Keratinocyte (primary cell): Measurements from ENCODE around the gene WFDC1. TPM values are rescaled to one million over a fixed set of nuclear protein-coding genes. Genes with fewer than 3 reads are reported as not detected.

Source experiments
- DNase-seq: peaks from one replicate; pipeline ENCODE4 v3.0.0-alpha.2; 2011; ENCODE audit warnings: low read depth, missing footprints, low spot score
- FAIRE-seq: peaks from 2 replicates; lab custom pipeline; 2011; peaks lifted over from hg19 to GRCh38; lab: Jason Lieb, UNC
- H2AFZ ChIP-seq: 2 replicates; pipeline ENCODE4 v1.6.0; 2012; ENCODE audit warnings: low read length, control low read depth, inconsistent platforms; ENCODE audit not compliant: control insufficient read depth
- H3K27ac ChIP-seq: 2 replicates; pipeline ENCODE4 v1.5.1; 2011; ENCODE audit warnings: low read length; ENCODE audit not compliant: control insufficient read depth, insufficient read depth
- H3K27me3 ChIP-seq: 3 replicates; pipeline ENCODE4 v1.6.0; 2011; ENCODE audit warnings: low read length; ENCODE audit not compliant: control insufficient read depth, insufficient read depth; ENCODE audit errors: extremely low read depth
- H3K36me3 ChIP-seq, 2 experiments: 2 replicates in 1 of 2; 3 replicates in 1 of 2; pipeline ENCODE4 v1.5.1; 2011; ENCODE audit warnings: low read length in 2 of 2, mild to moderate bottlenecking in 1 of 2; ENCODE audit not compliant: control insufficient read depth in 2 of 2, insufficient read depth in 2 of 2; ENCODE audit errors: extremely low read depth in 1 of 2
- H3K4me1 ChIP-seq: 3 replicates; pipeline ENCODE4 v1.5.1; 2011; ENCODE audit warnings: low read length; ENCODE audit not compliant: control insufficient read depth, insufficient read depth; ENCODE audit errors: extremely low read depth
- H3K4me2 ChIP-seq: 3 replicates; pipeline ENCODE4 v1.6.0; 2011; ENCODE audit warnings: low read depth, low read length; ENCODE audit not compliant: control insufficient read depth, insufficient read depth; ENCODE audit errors: extremely low read depth
- H3K4me3 ChIP-seq, 3 experiments: fragments of 200-600 bp in 1 of 3; sonication (generic) in 1 of 3; 2 replicates in 2 of 3; 3 replicates in 1 of 3; pipeline ENCODE4 v1.5.1; 2011 to 2016; ENCODE audit warnings: low read length in 3 of 3, mild to moderate bottlenecking in 3 of 3, control low read depth in 2 of 3, inconsistent platforms in 1 of 3, low read depth in 1 of 3, mixed read lengths in 1 of 3, mixed run types in 1 of 3, moderate library complexity in 1 of 3; ENCODE audit not compliant: control insufficient read depth in 2 of 3, insufficient read depth in 2 of 3; ENCODE audit errors: extremely low read depth in 1 of 3
- H3K79me2 ChIP-seq: 2 replicates; pipeline ENCODE4 v1.6.0; 2012; ENCODE audit warnings: low read length; ENCODE audit not compliant: control insufficient read depth, insufficient read depth
- H3K9ac ChIP-seq: 3 replicates; pipeline ENCODE4 v1.6.0; 2011; ENCODE audit warnings: low read length; ENCODE audit not compliant: control insufficient read depth, insufficient read depth; ENCODE audit errors: extremely low read depth
- H3K9me1 ChIP-seq: 3 replicates; pipeline ENCODE4 v1.6.0; 2011; ENCODE audit warnings: low read length; ENCODE audit not compliant: control insufficient read depth, insufficient read depth; ENCODE audit errors: extremely low read depth
- H3K9me3 ChIP-seq: 2 replicates; pipeline ENCODE4 v1.5.1; 2012; ENCODE audit warnings: low read depth, low read length; ENCODE audit not compliant: control insufficient read depth
- H4K20me1 ChIP-seq: 3 replicates; pipeline ENCODE4 v1.6.0; 2011; ENCODE audit warnings: low read length; ENCODE audit not compliant: control insufficient read depth, insufficient read depth; ENCODE audit errors: extremely low read depth
- CTCF ChIP-seq, 3 experiments: IDR thresholded peaks in 1 of 3; conservative IDR thresholded peaks in 1 of 3; optimal IDR thresholded peaks in 1 of 3; 2 replicates in 2 of 3; 3 replicates in 1 of 3; pipeline versions ENCODE3 to v1.5.1; 2011; ENCODE audit warnings: low read length in 3 of 3, mild to moderate bottlenecking in 3 of 3, moderate library complexity in 2 of 3, control low read depth in 1 of 3, inconsistent platforms in 1 of 3; ENCODE audit not compliant: insufficient read depth in 2 of 3; ENCODE audit errors: extremely low read depth in 1 of 3
- EZH2 ChIP-seq: IDR thresholded peaks from one replicate; pipeline ENCODE4 v1.6.1; 2012; ENCODE audit warnings: inconsistent platforms, mild to moderate bottlenecking, low read length, moderate library complexity
- dilution Hi-C: fragments of 300-500 bp; cut with MboI; formaldehyde crosslinking; loops from one replicate; pipeline ENCODE4 v1.7.0; 2020; ENCODE audit warnings: low sequenced_read_pairs; ENCODE audit not compliant: extremely low pct_ligation_motif_present
- polyA plus RNA-seq, 5 experiments: library from polyadenylated mRNA; depleted of rRNA in 3 of 5; stranded (reverse) in 3 of 5; stranded (forward) in 1 of 5; unstranded in 1 of 5; fragments of >200 nt; gene quantifications; 1 replicate in 1 of 5; 2 replicates in 3 of 5; 3 replicates in 1 of 5; pipeline versions ENCODE4 v1.2.1 to v1.2.3, GENCODE V29; 2011 to 2012; ENCODE audit warnings: missing spikeins in 2 of 5, low read depth in 1 of 5, low replicate concordance in 1 of 5

WFDC1 gene
- polyA plus RNA-seq, 1 donor (not counting 4 experiments of a cell fraction or from before 2014, with no cell fraction given): not detected

GRCh38 chr16:84286578-84287240, 8.0 kb upstream of the WFDC1 start:
- Histone ChIP-seq H3K27me3 (peaks cover 20% of the 10 kb centered on the region), H3K9ac (no peak overlapping the region), H3K4me2 (no peak overlapping the region), H4K20me1 (no peaks in the 10 kb centered on the region), H3K79me2 (no peaks in the 10 kb centered on the region), H3K27ac (no peak overlapping the region), H3K9me3 (no peaks in the 10 kb centered on the region), H3K4me3 (no peak overlapping the region), H3K9me1 (no peaks in the 10 kb centered on the region), H3K36me3 (no peaks in the 10 kb centered on the region), H2AFZ (no peak overlapping the region), H3K4me1 (peaks cover under 1% of the 10 kb centered on the region)
- dilution Hi-C loops: no loop called here
- FAIRE-seq (no peak), DNase-seq (no peak)
- TF ChIP-seq EZH2: no peak
- no peak for TF ChIP-seq CTCF (optimal IDR thresholded peaks at IDR 0.05 in 1 of 3, IDR thresholded peaks at IDR 0.05 in 1 of 3, conservative IDR thresholded peaks at IDR 0.05 in 1 of 3; ENCODE audit: extremely low read depth in 1 of 3, insufficient read depth in 2 of 3, low read length in 3 of 3)

- Histone ChIP-seq H3K27ac (no peak overlapping the region), H3K79me2 (no peaks in the 10 kb centered on the region), H3K4me2 (no peak overlapping the region), H3K9me3 (no peaks in the 10 kb centered on the region), H4K20me1 (no peaks in the 10 kb centered on the region), H3K4me1 (peaks cover 9% of the 10 kb centered on the region), H2AFZ (no peak overlapping the region), H3K9me1 (no peaks in the 10 kb centered on the region), H3K4me3 (no peak overlapping the region), H3K36me3 (no peaks in the 10 kb centered on the region), H3K27me3 (peaks cover 18% of the 10 kb centered on the region), H3K9ac (no peak overlapping the region)
- dilution Hi-C loops: no loop called here
- no peak for TF ChIP-seq EZH2
- no peak for TF ChIP-seq CTCF (optimal IDR thresholded peaks at IDR 0.05 in 1 of 3, IDR thresholded peaks at IDR 0.05 in 1 of 3, conservative IDR thresholded peaks at IDR 0.05 in 1 of 3; ENCODE audit: extremely low read depth in 1 of 3, insufficient read depth in 2 of 3, low read length in 3 of 3)
- DNase-seq (no peak), FAIRE-seq (no peak)
Measured at GRCh38 chr16:84288902-84289301, 5.8 kb upstream of the WFDC1 start.
